HL-60 (cell line): ENCODE results near the gene LIPG.

Experiments
- DNase-seq, 2 experiments: peaks; one replicate each; pipeline ENCODE4 v3.0.0-alpha.2; 2010 to 2020; ENCODE audit warnings: low read depth in 1 of 2, low spot score in 1 of 2
- H3K27ac ChIP-seq: fragments of 250-450 bp; sonication (Bioruptor Pico); replicated peaks from 2 replicates; pipeline ENCODE4 v1.5.1; 2020; ENCODE audit warnings: mild to moderate bottlenecking, moderate library complexity
- H3K27me3 ChIP-seq: fragments of 250-450 bp; sonication (Bioruptor Pico); 2 replicates; pipeline ENCODE4 v1.5.1; 2021; ENCODE audit warnings: mild to moderate bottlenecking, moderate library complexity; ENCODE audit not compliant: insufficient read depth, poor library complexity, severe bottlenecking
- H3K4me3 ChIP-seq: replicated peaks from 2 replicates; pipeline ENCODE4 v1.5.1; 2011; ENCODE audit warnings: mild to moderate bottlenecking, control low read depth, low read length; ENCODE audit not compliant: insufficient read depth
- GABPA ChIP-seq: IDR thresholded peaks from 2 replicates; pipeline ENCODE4 v1.6.1; 2012; ENCODE audit warnings: low read depth
- POLR2AphosphoS5 ChIP-seq: IDR thresholded peaks from 2 replicates; pipeline ENCODE4 v1.6.1; 2012; ENCODE audit warnings: low read depth
- SPI1 ChIP-seq: IDR thresholded peaks from 2 replicates; pipeline ENCODE4 v1.6.1; 2012; ENCODE audit warnings: low read depth, mild to moderate bottlenecking, borderline replicate concordance
- TF ChIP-seq, protein P1 (sequence below): IDR thresholded peaks from one replicate; pipeline ENCODE4 v1.5.1; 2011; ENCODE audit warnings: low read length, control low read depth, inconsistent platforms; ENCODE audit not compliant: insufficient read depth
- TF ChIP-seq, protein P2 (sequence below): IDR thresholded peaks from 2 replicates; pipeline ENCODE4 v1.6.1; 2012; ENCODE audit warnings: low read depth; ENCODE audit not compliant: insufficient replicate concordance

LIPG gene

DNA sequence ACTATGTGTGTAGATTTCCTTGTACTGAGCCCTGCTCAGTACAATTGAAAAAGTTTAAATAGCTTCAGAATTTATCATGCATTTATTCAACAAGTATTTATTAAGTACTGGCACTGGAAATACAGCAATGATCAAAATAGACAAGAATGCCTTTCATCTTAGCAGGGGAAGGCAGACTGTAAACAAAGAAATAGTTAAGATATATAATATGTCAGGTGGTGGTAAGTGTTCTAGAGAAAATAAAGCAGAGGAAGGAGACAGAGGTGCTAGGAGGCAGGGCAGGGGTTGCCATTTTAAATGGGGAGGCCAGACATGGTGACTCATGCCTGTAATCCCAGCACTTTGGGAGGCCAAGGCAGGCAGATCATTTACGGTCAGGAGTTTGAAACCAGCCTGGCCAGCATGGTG lies 13.6 kb upstream of the LIPG start:
- no peak for DNase-seq
- Histone ChIP-seq H3K4me3 (no peak overlapping the region), H3K27me3 (peaks cover 17% of the 10 kb centered on the region), H3K27ac (no peak overlapping the region)
- TF ChIP-seq, protein P1, sequence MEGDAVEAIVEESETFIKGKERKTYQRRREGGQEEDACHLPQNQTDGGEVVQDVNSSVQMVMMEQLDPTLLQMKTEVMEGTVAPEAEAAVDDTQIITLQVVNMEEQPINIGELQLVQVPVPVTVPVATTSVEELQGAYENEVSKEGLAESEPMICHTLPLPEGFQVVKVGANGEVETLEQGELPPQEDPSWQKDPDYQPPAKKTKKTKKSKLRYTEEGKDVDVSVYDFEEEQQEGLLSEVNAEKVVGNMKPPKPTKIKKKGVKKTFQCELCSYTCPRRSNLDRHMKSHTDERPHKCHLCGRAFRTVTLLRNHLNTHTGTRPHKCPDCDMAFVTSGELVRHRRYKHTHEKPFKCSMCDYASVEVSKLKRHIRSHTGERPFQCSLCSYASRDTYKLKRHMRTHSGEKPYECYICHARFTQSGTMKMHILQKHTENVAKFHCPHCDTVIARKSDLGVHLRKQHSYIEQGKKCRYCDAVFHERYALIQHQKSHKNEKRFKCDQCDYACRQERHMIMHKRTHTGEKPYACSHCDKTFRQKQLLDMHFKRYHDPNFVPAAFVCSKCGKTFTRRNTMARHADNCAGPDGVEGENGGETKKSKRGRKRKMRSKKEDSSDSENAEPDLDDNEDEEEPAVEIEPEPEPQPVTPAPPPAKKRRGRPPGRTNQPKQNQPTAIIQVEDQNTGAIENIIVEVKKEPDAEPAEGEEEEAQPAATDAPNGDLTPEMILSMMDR = no peak
- TF ChIP-seq POLR2AphosphoS5 (no peak), SPI1 (no peak), GABPA (no peak)
- TF ChIP-seq, protein P2, sequence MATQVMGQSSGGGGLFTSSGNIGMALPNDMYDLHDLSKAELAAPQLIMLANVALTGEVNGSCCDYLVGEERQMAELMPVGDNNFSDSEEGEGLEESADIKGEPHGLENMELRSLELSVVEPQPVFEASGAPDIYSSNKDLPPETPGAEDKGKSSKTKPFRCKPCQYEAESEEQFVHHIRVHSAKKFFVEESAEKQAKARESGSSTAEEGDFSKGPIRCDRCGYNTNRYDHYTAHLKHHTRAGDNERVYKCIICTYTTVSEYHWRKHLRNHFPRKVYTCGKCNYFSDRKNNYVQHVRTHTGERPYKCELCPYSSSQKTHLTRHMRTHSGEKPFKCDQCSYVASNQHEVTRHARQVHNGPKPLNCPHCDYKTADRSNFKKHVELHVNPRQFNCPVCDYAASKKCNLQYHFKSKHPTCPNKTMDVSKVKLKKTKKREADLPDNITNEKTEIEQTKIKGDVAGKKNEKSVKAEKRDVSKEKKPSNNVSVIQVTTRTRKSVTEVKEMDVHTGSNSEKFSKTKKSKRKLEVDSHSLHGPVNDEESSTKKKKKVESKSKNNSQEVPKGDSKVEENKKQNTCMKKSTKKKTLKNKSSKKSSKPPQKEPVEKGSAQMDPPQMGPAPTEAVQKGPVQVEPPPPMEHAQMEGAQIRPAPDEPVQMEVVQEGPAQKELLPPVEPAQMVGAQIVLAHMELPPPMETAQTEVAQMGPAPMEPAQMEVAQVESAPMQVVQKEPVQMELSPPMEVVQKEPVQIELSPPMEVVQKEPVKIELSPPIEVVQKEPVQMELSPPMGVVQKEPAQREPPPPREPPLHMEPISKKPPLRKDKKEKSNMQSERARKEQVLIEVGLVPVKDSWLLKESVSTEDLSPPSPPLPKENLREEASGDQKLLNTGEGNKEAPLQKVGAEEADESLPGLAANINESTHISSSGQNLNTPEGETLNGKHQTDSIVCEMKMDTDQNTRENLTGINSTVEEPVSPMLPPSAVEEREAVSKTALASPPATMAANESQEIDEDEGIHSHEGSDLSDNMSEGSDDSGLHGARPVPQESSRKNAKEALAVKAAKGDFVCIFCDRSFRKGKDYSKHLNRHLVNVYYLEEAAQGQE = no peak

- Histone ChIP-seq H3K27ac (no peak overlapping the region), H3K4me3 (no peak overlapping the region), H3K27me3 (peaks cover 13% of the 10 kb centered on the region)
- TF ChIP-seq, protein P2 = no peak
- TF ChIP-seq GABPA = no peak
- no peak for TF ChIP-seq SPI1
- TF ChIP-seq, protein P1 = no peak
- TF ChIP-seq POLR2AphosphoS5 = no peak
- no peak for DNase-seq
Observed at GRCh38 chr18:49550621-49551339, 11.1 kb upstream of the LIPG start.

DNA sequence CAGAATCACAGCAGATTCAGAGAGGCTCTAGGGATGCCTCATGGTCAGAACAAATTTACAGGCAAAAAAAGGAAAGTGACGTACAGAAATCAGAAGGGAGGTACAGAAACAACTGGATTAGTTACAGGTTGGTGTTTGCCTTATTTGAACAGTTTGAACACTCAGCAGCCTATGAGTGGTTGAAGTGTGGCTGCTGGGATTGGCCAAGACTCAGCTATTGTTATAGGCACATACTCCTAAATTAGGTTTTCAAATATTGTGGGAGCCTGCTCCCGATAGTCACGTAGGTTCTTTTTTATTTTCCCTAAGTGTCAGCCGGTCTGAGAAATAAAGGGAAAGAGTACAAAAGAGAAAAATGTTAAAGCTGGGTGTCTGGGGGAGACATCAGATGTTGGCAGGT lies 8.9 kb upstream of the LIPG start:
- peaks cover 12% of the 10 kb centered on the region for H3K27me3 ChIP-seq
- DNase-seq = no peak
- no peak overlapping the region for H3K27ac ChIP-seq
- TF ChIP-seq, protein P1 = no peak
- TF ChIP-seq SPI1 (no peak), GABPA (no peak), POLR2AphosphoS5 (no peak)
- TF ChIP-seq, protein P2 = no peak
- H3K4me3 ChIP-seq = no peak overlapping the region
